Effector CD8-positive, alpha-beta T cell (primary cell): Measurements from ENCODE around the gene USHBP1.

Experiments used
- DNase-seq: peaks from one replicate; lab custom pipeline; 2025; lab: John Stamatoyannopoulos, UW

USHBP1 gene

DNA sequence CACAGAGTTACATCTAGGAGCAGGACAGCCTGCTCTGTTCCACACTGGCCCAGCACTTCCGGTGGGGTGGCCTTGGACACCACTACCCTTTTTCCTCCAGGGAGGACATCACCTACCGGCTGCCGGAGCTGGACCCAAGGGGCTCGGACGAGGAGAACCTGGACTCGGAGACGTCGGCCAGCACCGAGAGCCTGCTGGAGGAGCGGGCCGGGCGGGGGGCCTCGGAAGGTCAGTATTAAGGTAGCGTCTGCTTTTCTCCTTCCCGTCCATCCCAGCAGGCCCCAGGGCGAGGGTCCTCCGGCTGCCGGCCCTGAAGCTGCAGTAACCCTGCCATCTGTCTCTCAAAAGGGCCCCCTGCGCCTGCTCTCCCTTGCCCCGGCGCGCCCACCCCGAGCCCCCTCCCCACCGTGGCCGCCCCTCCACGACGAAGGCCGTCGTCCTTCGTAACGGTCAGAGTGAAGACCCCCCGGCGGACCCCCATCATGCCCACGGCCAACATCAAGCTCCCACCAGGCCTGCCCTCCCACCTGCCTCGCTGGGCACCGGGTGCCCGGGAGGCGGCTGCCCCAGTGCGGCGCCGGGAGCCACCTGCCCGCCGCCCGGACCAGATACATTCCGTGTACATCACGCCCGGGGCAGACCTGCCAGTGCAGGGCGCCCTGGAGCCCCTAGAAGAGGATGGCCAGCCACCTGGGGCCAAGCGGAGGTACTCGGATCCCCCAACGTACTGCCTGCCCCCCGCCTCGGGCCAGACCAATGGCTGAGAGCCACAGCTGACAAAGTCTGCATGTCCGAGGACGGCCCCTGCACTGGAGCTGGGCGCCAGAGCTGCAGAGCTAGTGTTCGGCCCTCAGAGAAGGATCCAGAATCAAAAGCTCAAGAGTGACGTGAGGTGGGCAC lies 52.7 kb downstream of the USHBP1 start:
- DNase-seq, result no peak

DNA sequence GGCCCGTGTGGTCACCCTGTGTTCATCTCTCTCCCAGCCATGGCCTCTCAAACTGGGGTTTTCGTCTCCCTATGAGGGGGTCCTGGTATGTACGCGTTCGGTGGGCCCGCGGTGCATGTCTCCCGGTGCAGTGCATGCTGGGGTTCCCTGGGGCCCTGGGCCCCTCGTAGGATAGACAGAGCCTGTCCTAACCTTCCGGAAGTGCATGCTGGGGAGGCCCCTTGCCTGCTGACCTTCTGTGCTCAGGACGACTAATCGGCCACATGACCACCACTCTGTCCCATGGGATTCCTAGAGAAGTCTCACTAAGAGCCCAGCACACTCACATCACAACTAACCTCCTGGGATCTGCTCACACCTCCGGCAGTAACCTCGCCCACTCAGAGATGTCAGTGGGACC lies 54.2 kb downstream of the USHBP1 start:
- DNase-seq, result no peak

- peak; percentile 11 for DNase-seq
Observed at GRCh38 chr19:17209126-17210036, 55.2 kb downstream of the USHBP1 start.

GRCh38 chr19:17206736-17207581 lies 57.6 kb downstream of the USHBP1 start:
- no peak for DNase-seq

DNA sequence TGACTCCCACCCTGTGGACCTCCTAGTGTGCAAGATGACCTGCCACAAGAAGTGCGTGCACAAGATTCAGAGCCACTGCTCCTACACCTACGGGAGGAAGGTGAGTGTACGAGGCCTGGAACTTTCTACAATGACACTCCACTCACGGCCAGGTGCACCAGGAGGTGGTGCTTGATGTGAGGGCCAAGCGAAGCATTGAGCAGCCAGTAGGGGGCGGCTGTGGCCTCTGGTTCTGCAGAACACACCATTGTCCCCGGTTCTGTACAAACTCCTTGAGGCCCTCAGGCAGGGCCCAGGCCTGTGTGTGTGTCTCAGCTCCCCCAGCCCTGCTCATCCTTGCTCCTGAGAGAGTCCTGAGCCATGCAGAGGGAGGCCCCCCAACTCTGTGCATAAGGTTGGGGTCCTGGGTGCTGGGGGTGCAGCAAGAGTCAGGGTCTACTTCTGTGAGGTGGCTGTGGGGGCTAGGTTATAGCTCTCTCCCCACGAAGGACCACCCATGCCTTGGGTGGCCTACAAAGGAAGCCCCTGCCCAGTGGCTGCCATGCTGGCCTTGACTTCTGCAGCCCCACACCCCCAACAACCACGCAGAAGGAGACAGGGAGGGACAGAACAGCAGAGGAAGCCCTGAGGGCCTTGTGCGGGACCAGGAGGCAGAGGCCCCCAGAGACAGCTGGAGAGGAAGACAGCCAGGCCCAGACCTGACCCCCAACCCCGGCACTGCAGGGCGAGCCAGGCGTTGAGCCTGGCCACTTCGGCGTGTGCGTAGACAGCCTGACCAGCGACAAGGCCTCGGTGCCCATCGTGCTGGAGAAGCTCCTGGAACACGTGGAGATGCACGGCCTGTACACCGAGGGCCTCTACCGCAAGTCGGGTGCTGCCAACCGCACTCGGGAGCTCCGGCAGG lies 59.1 kb downstream of the USHBP1 start:
- peak; percentile 32 for DNase-seq

DNA sequence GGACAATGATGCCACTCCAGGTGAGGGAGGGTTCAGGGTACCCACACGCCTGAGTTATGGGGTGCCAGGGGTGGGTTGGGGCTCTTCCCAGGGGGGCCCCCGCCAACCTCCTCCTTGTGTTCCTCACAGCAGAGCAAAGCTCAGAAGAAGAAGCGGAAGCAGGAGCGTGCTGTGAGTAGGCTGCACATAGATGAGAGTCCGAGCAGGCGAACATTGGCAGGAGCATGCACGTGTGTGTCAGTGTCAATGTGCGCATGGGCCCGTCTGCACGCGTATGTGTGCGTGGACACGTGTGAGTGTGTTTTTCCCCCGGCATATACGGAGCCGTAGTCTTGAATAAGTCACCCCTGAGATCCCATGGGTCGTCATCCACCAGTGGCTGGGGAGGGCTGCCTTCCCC lies 61.8 kb downstream of the USHBP1 start:
- no peak for DNase-seq

GRCh38 chr19:17202249-17202648 lies 62.3 kb downstream of the USHBP1 start:
- no peak for DNase-seq

DNA sequence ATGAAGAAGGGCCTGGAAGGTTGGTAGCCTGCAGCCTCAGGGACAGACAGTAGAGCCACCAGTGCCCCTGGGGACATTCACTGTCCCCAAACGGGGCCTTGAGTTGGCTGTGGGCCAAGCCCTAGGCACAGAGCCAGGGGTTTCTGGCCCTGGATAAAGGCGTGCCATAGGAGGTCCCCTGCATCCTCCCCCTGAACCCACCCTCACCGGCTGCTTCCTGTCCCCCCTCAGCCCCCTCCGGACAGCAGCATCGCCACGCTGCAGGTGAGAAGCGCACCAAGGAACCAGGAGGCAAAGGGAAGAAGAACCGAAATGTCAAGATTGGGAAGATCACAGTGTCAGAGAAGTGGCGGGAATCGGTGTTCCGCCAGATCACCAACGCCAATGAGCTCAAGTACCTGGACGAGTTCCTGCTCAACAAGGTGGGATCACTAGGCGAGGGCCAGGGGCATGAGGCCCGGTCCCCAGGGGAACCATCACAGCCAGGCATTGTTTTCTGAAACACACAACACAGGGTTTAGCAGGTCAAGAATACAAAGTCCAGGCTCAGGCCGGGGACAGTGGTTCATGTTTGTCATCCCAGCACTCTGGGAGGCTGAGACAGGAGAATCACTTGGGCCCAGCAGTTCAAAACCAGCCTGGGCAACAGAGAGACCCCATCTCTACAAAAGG lies 64.0 kb downstream of the USHBP1 start:
- DNase-seq, result no peak
